Bronchial epithelial cell (primary cell): ENCODE measurements around the gene SMIM20. TPM values are rescaled to one million over a fixed set of nuclear protein-coding genes. Genes with fewer than 3 reads are reported as not detected.
A peak's percentile ranks its signal among the peaks of the same experiment; 100 is the strongest.

Experiments
- DNase-seq: peaks from one replicate; pipeline ENCODE4 v3.0.0-alpha.2; 2010; ENCODE audit warnings: low read depth
- FAIRE-seq: peaks from 2 replicates; lab custom pipeline; 2011; peaks lifted over from hg19 to GRCh38; lab: Jason Lieb, UNC
- H3K27me3 ChIP-seq: 2 replicates; pipeline ENCODE4 v1.5.1; 2011; ENCODE audit warnings: low read length; ENCODE audit not compliant: control insufficient read depth, insufficient read depth
- H3K36me3 ChIP-seq: 2 replicates; pipeline ENCODE4 v1.5.1; 2011; ENCODE audit warnings: low read length; ENCODE audit not compliant: control insufficient read depth, insufficient read depth
- H3K4me3 ChIP-seq: 2 replicates; pipeline ENCODE4 v1.5.1; 2011; ENCODE audit warnings: mild to moderate bottlenecking, low read depth, low read length, control low read depth
- CTCF ChIP-seq: IDR thresholded peaks from 2 replicates; pipeline ENCODE4 v1.5.1; 2011; ENCODE audit warnings: mild to moderate bottlenecking, moderate library complexity, low read length, control low read depth, inconsistent platforms; ENCODE audit not compliant: insufficient read depth, severe bottlenecking
- total RNA-seq: library from RNA; depleted of rRNA; stranded (reverse); fragments of >200 nt; gene quantifications from 2 replicates; pipeline ENCODE4 v1.2.1, GENCODE V29; 2014

SMIM20 gene
- total RNA-seq, 1 donor from 2014 or later = 53.4 TPM

GRCh38 chr4:25930731-25931354 lies 16.8 kb downstream of the SMIM20 start:
- Histone ChIP-seq H3K36me3 (no peaks in the 10 kb centered on the region), H3K4me3 (no peak overlapping the region), H3K27me3 (no peaks in the 10 kb centered on the region)
- no peak for FAIRE-seq
- no peak for DNase-seq
- no peak for TF ChIP-seq CTCF

- Histone ChIP-seq H3K36me3 (no peaks in the 10 kb centered on the region), H3K27me3 (peaks cover 2% of the 10 kb centered on the region), H3K4me3 (no peak overlapping the region)
- no peak for DNase-seq
- no peak for TF ChIP-seq CTCF
- FAIRE-seq = peak; percentile 50
Observed at GRCh38 chr4:25936696-25937095, 22.7 kb downstream of the SMIM20 start.

GRCh38 chr4:25937801-25938200 lies 23.8 kb downstream of the SMIM20 start:
- FAIRE-seq = no peak

DNA sequence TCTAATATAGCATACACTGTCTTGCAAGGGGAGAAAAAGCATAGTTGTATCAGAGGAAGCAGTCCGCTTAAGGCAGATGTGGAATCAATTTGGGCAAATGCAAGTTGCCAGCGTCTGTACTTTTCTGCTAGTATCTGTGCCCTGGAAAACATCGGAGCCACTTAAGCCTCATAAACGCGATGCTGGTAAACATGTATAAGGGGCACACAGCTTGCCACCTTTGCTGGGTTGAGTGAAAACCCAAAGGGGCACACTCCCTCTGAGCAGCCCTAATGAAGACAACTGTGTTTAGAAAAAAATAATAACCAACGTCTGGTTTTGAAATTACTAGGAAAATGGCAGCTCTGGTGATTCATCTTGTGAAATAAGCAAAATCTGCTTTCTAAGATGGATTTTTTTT lies 24.3 kb downstream of the SMIM20 start:
- Histone ChIP-seq H3K4me3 (no peak overlapping the region), H3K27me3 (peaks cover 2% of the 10 kb centered on the region), H3K36me3 (no peaks in the 10 kb centered on the region)
- no peak for DNase-seq
- no peak for FAIRE-seq
- no peak for TF ChIP-seq CTCF

More at GRCh38 chr4:25937801-25938200, 23.8 kb downstream of the SMIM20 start:
- no peak for TF ChIP-seq CTCF
- DNase-seq = no peak
- peaks cover 2% of the 10 kb centered on the region for H3K27me3 ChIP-seq
- no peak overlapping the region for H3K4me3 ChIP-seq
- H3K36me3 ChIP-seq = no peaks in the 10 kb centered on the region

GRCh38 chr4:25938787-25939186 lies 24.8 kb downstream of the SMIM20 start:
- peak; percentile 71 for DNase-seq
- Histone ChIP-seq H3K36me3 (no peaks in the 10 kb centered on the region), H3K27me3 (peaks cover 2% of the 10 kb centered on the region), H3K4me3 (no peak overlapping the region)
- no peak for FAIRE-seq
- no peak for TF ChIP-seq CTCF

- FAIRE-seq = peak; percentile 32
Observed at GRCh38 chr4:25939330-25939729, 25.3 kb downstream of the SMIM20 start.

More at GRCh38 chr4:25939330-25939729, 25.3 kb downstream of the SMIM20 start:
- no peak for TF ChIP-seq CTCF
- no peak for DNase-seq
- Histone ChIP-seq H3K36me3 (no peaks in the 10 kb centered on the region), H3K4me3 (no peak overlapping the region), H3K27me3 (peaks cover 2% of the 10 kb centered on the region)
